OCI-LY3 (cell line): ENCODE measurements around the gene DYNC1I2.

Source experiments
- CTCF ChIP-seq: fragments of 200-600, 300-600 bp; sonication (generic); IDR thresholded peaks from 2 replicates; pipeline ENCODE4 v1.5.1; 2014; ENCODE audit warnings: antibody characterized with exemption, low read length, low read depth
- EZH2phosphoT487 ChIP-seq: fragments of 200-600 bp; shearing (Covaris generic); IDR thresholded peaks from 2 replicates; pipeline ENCODE4 v1.6.1; 2018; ENCODE audit warnings: antibody characterized with exemption, mixed run types, low read depth

- no peak for TF ChIP-seq CTCF
- no peak for TF ChIP-seq EZH2phosphoT487
Measured at GRCh38 chr2:171718720-171719119, 31.5 kb downstream of the DYNC1I2 start.
